Fibroblast of peridontal ligament (primary cell): ENCODE results near the gene RGS12.

Experiments used
- DNase-seq: peaks from one replicate; pipeline ENCODE4 v3.0.0-alpha.2; 2010; ENCODE audit errors: extremely low read depth

The RGS12 gene

DNA sequence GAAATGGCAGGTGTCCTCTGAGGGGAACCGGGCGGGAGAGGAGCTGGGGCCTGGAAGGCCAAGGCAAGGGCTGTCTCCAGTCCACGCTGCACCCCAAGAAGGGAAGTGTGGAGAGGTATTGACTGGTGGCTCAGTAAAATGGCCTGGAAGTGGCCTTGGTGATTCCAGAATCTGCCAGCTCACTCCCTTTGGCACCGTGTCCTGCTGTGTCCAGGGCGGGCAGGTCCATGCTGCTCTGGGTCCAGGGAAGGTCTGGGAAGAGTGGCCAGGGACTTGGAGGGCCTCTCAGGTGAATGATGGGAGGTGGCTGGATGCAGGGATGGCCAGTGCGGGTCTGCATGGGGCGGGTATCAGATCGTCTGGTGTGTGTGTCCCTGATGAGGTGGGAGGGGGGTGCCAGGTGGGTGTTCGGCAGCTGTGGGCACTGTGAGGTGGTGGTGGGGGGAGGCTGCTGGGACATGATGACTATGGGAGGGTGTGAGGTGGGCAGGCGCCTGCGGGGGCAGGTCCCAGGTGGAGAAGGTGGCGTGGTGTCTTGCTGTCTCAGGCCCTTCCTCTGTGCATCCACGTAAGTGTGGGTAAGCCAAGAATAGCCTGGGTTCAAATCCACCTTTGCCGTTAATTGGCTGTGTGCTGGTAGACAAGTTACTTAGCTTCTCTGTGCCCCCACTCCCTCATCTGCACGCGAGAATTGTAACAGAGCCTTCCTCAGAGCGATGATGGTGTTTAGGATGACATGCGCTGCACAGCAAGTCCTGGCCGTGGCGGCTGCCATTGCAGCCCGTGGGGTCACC, 17.7 kb downstream of the RGS12 start:
- no peak for DNase-seq

DNA sequence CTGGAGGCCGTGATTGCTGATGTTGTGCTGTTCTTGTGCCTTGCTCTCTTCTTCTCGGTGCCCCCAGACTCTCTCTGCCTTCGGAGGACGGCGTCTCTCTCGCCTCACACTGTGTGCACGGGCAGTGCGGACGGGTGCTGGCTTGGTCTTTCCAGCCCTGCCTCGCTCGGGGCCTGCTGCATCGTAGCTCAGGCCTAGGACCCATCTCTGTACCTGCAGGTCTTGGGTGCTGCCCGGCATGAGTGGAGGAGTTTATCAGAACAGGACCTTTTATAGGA, 18.2 kb downstream of the RGS12 start:
- no peak for DNase-seq

DNA sequence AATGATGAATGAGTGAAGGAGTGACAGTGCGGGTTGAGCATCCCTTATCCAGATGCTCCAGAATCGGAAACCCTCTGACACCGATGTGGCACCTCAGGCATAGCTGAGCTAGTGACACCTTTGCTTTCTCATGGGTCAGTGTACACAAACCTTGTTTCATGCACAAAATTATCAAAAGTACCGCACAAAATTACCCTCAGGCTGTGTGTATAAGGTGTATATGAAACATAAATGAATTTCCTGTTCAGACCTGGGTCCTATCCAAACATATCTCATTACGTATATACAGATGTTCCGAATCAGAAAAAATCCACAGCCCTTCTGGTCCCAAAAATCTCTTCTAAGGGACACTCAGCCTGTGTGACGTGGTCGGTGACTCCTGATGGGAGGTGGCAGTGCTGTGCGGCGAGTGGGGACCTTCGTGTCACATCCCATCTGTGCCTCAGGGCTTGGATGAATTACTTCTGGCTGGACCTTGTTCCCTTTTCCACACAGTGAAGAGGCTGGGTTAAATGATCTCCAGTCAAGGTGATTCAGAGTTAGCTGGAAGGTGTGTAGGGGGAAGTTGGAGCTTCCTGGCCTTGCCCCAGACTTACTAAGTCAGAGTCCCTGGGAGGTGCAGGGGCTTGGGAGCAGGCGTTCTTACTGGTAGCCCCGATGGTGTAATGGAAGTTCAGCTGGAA, 18.8 kb downstream of the RGS12 start:
- DNase-seq: no peak

DNA sequence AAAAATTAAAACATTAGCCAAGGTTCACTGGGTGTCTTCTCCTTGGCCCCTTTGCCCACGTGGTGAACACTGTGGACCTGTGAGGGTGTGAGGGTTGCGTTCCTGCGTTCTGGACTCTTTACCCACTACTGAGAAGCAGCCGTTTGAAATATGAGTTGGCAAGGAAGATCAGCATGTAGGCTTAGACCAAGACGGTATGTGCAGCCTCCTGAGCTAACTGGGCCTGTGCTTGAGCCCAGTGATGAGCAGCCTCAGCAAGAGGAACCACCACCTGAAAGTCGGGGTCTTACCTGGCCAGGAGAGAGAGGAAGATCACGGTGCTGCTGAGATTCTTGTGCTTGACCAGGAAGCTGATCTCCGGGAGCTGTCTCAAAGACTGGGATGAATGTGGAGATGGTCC, 19.5 kb downstream of the RGS12 start:
- no peak for DNase-seq

DNA sequence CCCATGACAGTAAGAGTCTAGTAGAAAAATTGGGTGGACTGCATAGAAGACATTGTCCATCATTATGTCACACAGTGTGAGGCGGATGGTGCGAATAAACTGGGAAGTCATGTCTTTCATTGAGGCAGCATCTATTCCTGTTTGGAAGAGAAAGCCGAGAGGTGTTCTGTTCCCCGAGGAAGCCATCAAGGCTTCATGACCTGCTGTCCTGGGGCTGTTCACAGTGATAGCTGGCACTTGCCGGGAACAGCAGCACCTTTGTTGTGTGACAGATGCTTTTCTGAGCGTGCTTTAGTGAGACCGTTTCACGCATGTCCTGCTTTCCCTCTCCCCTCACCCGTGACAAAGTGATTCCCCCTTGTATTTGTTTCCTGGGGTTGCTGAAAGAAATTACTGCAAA, 20.3 kb downstream of the RGS12 start:
- DNase-seq: no peak

DNA sequence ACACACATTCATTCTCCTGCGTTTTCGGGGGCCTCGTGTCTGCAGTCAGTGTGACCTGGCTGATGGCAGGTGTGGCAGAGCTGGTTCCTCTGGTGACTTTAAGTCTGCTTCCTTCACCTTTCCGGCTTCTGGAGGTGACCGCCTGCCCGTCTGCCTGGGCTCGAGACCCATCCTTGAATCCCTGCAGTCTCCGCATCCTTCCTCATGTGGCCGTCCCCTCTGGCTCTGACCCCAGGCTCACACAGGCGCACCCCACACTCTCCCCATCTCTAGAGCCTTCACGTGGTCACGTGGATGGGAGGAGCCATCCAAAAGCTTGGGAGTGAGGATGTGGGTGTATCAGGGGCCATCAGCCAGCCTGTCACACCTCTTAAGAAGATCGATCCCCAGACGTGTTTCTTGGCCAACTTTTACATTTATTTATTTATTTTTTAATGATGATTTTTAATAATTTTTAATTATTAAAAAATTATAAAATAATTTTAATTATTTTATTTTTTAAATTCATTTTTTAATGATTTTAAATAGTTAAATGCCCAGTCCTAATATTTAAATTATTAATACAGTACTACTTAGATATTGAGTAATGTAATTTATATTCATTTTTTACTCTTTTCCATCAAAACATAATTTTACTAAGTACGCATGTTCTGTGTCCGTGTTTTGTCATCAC, 20.9 kb downstream of the RGS12 start:
- no peak for DNase-seq

DNA sequence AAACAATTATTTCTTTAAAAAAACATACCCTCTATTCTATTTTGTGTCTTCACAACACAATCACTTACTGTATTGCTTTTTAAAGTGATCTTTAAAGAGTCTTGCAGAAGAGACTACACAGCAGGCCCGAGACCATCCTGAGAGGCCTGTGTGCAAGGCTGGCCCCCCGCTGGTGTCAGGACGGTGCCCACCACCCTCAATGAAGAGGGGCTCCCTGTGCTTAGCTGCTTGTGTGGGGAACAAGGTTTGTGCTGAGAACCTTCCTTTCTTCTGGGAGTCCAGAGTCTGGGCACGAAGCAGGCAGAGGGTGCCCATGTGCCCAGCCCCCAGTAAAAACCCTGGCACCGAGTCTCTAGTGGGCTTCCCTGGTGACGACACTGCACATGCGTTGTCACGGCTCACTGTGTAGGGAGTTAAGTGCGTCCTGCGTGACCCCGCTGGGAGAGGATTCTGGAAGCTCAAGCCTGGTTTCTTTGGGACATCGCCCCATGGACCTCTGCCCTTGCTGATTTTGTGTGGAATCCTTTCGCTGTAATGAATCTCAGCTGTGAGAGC, 22.0 kb downstream of the RGS12 start:
- no peak for DNase-seq

DNA sequence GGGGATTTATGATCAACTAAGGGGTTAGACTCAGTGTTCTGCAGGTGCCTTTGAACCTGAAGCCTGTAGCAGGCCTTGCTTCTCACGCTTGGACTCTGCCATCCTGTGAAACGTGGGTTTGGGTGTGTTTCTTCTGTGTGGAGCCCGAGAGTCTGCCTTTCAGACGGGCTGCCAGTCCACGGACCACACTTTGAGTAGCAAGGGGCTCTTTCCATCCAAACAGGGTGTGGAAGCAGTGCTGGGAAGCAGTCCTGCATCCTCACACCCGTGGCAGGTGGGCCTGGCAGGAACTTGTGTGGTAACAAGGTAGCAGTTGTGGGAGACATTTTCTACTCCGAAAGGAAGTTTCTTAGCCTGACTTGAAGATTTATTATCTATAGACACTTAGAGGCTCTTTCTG, 22.7 kb downstream of the RGS12 start:
- no peak for DNase-seq

DNA sequence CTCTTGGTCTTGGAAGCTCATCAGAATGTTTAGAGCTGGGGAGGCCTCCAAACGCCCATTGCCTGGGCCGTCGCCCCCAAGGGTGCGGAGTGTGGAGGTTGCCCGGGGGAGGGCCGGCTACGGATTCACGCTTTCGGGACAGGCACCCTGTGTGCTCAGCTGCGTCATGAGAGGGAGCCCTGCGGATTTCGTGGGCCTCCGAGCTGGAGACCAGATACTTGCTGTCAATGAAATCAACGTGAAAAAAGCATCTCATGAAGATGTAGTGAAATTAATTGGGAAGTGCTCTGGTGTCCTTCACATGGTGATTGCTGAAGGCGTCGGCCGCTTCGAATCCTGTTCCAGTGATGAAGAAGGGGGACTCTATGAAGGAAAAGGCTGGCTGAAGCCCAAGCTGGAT, 23.3 kb downstream of the RGS12 start:
- DNase-seq: no peak

DNA sequence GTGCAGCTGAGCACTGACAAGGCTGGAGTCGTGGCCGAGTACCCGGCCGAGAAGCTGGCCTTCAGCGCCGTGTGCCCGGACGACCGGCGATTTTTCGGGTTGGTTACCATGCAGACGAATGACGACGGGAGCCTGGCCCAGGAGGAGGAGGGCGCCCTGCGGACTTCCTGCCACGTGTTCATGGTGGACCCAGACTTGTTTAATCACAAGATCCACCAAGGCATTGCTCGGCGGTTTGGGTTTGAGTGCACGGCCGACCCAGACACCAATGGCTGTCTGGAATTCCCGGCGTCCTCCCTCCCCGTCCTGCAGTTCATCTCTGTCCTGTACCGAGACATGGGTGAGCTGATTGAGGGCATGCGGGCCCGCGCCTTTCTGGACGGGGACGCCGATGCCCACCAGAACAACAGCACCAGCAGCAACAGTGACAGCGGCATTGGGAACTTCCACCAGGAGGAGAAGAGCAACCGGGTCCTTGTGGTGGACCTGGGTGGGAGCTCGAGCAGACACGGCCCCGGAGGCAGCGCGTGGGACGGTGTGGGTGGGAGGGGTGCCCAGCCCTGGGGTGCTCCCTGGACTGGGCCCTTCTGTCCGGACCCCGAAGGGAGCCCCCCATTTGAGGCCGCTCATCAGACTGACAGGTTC, 24.3 kb downstream of the RGS12 start:
- DNase-seq: no peak

DNA sequence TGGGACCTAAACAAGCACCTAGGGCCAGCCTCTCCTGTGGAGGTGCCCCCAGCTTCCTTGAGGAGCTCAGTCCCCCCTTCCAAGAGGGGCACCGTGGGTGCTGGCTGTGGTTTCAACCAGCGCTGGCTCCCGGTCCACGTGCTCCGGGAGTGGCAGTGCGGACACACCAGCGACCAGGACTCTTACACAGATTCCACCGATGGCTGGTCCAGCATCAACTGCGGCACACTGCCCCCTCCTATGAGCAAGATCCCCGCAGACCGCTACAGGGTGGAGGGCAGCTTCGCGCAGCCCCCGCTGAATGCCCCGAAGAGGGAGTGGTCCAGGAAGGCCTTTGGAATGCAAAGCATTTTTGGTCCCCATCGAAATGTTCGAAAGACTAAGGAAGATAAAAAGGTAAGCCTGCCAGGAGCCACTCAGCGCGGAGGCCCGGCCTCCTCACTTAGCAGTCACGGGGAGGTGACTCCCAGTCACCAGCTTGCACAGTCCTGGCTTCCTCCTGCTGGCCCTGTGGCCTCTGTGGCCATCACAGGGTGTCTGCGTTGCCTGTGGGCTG, 24.9 kb downstream of the RGS12 start:
- DNase-seq: no peak

DNA sequence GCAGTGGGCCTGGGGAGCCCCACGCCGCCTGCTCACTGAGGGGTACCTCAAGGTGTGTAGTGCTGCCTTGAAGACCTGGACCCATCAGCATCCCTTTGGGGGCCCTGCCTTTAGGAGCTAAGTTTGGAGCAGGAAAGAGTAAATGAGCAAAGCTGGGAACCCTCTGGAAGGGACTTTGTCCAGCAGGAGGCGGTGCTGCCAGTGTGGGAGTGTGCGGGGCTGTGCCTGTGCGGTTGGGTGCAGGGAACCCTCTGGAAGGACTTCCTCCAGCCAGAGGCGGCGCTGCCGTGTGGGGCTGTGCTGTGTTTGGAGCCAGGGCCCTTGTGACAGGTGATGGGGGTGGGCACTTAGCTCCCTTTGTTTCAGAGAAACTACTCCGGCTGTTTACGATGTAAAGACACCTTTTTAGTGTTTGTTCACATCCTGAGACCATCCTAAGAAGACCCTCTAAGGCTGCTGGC, 25.8 kb downstream of the RGS12 start:
- DNase-seq: no peak

DNA sequence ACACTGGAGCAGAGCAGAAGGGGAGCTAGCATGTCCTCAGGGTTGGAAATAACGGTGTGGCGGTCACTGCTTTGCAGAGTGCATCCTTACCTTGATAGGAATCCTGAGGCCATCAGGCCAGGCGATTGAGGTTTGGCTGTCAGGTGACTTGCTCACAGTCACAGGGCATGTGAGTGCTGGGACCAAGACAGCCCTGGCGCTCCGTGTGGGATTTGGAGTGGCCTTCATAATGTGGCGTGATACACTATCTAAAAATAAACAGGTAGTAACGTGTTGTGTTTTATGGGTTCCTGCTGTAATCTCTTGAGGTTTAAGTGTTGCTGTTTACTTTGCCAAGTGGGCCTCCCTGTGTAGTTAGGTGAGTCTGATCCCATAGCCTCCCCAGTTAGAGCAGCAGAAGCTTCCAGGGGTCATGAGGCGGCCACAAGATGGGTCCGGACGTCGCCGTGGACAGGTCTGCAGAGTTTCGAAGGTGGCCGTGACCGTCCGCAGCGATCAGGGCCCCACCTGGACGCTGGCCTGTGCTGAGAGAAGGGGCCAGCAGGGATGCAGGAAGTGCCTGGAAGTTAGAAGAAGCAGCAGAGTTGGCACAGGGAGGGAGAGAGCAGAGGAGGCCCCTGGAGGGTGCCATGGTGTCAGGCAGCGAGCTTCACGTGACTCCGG, 27.7 kb downstream of the RGS12 start:
- no peak for DNase-seq

DNA sequence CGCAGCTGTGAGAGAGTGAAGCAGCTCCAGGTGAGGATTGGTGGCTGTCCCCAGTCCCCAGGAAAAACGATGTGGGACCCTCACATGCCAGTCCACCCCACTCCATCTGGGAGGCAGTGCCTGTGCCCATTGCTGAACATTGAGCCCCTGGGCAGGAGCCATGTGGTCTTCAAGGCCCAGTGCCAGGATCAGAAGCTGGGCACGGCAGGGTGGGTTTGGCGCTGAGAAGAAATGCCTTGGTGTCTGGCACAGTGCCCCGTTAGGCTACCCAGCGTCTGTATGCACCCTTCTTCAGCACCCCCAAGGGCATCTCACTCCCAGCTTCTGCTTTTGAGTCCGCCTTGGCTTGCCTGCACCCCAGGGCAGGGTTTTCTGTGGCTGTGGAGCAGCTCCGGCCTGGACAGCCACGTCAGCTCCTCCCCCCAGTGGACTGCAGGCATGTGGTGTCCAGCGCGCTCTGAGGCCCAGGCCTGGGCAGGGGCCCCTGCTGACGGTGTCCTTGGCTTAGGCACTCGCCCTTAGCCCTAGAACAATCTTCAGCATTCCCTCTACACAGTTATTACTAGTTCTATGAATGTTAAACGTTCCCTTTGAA, 28.6 kb downstream of the RGS12 start:
- DNase-seq: no peak

DNA sequence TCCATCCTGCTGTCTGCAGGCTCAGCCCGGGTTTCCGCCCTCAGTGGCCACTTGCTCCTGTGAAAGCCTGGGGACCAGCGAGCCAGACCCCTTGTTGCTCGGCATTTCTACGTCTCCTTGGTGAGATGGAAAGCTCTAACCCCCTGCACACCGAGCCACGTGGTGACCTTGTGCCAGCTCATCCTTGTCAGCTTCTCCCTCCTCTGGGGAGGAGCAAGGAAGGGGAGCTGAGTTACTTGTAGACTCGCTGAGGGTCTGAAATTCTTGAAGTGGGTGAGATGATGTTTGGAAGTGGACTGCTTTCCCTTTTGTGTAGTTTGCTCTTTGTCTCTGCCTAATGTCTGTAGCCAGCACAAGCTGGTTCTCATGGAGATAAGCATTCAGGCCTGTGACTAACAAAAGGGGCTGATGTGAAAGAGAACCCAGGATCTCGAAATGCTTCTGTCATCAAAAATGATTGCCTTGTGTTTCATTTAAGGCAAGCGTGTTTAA, 29.3 kb downstream of the RGS12 start:
- peak; percentile 16 for DNase-seq

DNA sequence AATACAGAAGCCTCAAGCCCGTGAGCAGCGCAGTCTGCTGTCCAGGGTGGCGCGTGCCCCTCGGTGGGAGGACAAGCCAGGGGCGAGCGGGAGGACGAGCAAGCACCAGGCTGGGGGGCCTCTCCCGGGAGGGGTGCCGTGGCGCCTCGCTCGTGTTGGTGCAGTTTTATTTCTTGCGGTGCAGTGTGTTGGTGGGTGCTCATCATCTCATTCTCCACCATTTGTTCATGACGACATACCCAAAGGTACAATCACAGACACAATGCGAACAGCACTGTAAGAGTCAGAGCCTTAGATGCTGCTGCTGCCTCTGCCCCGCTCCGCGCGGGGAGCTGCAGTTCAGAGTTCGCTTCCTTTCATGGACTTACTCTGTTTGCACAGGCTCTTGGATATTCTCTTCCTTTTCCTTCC, 30.3 kb downstream of the RGS12 start:
- DNase-seq: no peak

DNA sequence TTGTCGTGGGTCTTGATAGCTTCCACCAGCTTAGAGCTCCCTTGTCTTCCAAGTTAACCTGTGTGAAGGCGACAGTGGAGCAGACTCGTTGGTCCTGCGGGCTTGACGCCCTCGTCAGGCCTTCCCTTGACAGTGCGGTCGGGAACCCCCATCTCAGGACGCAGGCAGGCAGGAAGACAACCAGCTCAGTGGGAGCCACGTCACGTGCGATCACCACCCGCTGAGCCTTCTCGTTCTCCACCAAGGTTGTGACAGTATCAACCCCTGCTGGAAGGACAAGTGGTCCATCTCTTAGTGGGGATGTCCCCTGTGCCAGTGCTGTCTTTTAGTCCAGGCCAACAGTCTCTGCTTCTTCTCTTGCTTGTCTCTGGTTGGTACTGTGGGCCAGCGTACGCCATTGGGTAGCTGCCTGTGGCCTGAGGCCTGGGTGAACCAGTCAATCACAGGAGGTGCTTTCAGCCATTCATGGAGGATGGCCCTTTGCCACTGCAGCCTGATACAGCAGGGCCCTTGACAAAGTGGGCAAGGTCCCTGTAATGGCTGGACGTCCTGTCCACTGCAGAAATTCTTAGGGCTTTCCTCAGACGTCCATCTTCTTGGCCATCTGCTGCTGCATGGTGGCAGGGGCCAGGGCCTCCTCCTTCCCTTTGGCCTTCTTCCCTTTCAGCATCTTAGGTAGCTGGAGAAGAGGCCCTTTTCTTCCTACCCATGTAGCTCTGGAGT, 31.4 kb downstream of the RGS12 start:
- no peak for DNase-seq

DNA sequence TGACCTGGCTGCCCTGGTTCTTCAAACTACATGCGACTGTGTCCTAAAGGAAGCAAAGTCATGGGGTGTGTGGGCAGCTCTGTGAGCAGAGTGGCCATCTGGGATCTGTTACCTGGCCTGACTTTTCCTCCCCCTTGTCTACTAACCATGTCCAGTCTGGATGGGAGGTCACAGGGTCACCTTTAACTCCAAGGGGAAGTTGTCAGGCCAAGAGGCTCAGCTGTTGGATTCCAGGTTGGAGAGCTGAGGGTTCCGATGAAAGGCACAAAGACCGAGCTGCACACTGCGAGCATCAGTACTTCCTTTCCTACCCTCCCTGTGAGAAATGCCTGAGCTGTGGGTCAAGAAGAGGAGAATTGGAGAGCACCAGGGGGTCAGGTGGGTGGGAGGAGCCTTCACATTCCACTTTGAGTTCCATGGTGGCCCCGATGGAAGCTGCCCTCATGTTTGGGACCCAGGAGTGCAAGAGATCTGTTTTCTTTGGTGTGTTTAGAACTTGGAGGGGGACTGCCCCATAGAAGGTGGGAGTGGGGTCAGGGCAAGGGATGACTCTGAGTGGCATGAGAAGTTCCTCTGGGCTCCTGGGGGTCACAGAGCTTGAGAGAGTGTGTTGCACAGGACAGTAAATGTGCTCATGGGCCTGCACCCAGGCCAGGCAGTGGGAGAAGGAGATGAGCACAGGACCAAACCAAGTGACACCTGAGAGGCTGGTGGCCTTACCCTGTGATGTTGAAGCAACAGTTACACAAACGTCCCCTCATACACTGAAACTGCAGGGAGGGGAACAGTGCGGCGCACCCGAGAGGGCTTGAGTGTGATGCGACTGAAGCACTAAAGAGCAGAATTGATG, 36.2 kb downstream of the RGS12 start:
- DNase-seq: no peak

DNA sequence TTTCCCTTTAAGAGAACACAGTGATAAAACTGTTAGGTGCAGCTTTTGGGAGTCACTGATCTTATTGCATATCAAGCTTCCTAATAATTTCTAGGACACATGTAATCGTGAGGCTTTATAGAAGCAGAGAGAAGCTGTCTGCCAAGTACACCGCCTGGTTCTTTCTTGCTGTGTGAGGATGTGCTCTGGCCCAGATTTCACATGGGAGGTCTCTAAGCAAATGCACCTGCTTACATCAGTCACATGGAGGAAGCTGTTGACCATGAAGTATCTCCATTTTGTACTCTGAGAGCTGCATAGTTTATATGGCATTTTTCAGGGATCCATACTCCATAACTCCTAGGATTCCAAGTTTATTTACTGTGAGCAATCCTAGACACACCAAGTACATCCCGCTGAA, 37.1 kb downstream of the RGS12 start:
- DNase-seq: no peak
